Esophagus muscularis mucosa (tissue), 4 donors: ENCODE data around the gene SP100.

Experiments used
- EP300 ChIP-seq: sonication (generic); formaldehyde crosslinking; IDR thresholded peaks from one replicate; pipeline ENCODE4 v1.6.1; 2017; ENCODE audit warnings: antibody characterized with exemption
- POLR2A ChIP-seq: fragments of 450-650 bp; IDR thresholded peaks from one replicate; pipeline ENCODE4 v1.6.1; 2017; ENCODE audit warnings: antibody characterized with exemption, moderate library complexity, mild to moderate bottlenecking, low read depth
- TF ChIP-seq, protein P1 (sequence below), 3 experiments: fragments of 200-600 bp in 2 of 3; fragments of 450-650 bp in 1 of 3; sonication (generic) in 2 of 3; IDR thresholded peaks; one replicate each; pipeline ENCODE4 v1.5.1; 2017 to 2019; ENCODE audit warnings: antibody characterized with exemption in 3 of 3, mild to moderate bottlenecking in 2 of 3, moderate library complexity in 1 of 3

DNA sequence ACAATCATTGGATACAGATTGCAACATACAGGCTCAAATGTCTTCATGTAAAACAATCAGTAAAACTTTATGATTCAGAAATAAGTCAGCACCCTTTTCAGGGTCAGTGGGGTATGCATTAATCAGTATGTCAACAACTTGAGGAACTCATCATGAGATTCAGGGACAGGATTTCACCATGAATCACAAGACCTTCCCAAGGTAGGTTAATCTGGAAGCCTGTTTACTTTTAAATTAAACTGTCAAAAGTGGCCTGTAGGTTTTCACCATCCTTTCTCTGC lies 104.8 kb downstream of the SP100 start:
- TF ChIP-seq, protein P1, sequence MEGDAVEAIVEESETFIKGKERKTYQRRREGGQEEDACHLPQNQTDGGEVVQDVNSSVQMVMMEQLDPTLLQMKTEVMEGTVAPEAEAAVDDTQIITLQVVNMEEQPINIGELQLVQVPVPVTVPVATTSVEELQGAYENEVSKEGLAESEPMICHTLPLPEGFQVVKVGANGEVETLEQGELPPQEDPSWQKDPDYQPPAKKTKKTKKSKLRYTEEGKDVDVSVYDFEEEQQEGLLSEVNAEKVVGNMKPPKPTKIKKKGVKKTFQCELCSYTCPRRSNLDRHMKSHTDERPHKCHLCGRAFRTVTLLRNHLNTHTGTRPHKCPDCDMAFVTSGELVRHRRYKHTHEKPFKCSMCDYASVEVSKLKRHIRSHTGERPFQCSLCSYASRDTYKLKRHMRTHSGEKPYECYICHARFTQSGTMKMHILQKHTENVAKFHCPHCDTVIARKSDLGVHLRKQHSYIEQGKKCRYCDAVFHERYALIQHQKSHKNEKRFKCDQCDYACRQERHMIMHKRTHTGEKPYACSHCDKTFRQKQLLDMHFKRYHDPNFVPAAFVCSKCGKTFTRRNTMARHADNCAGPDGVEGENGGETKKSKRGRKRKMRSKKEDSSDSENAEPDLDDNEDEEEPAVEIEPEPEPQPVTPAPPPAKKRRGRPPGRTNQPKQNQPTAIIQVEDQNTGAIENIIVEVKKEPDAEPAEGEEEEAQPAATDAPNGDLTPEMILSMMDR (IDR thresholded peaks at IDR 0.05) = no peak
- TF ChIP-seq POLR2A (no peak), EP300 (no peak)
